ENCODE measurements around the gene PIGN. TPM values are rescaled to one million over a fixed set of nuclear protein-coding genes. Genes with fewer than 3 reads are reported as not detected.

PIGN gene
- total RNA-seq, 2 experiments from 2014 or later = 9.6 to 11.7 TPM

DNA sequence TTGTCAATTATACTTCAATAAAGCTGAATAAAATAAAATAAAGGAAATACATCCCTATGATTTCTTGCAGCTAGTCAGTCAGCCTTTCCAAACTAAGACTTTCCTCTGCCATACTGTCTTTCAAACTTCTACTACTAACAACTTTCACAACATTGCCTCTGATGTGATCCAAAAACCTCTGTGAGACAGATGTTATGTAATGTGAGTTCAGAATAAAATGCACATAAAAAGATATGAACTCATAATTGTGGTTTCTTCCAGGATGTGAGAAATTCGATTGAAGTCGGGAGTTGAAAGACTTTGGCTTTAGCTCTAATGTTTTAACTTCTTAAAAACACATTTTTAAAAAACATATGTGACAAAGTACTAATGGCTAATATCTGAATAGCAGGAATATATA lies 98.7 kb downstream of the PIGN start:
- intact Hi-C loops (cut with DNase I, micrococcal nuclease) = no loop called here
- Histone ChIP-seq H3K27ac (ENCODE audit: low read depth in 1 of 2, low read length in 2 of 2) (no peak overlapping the region), H3K27me3 (ENCODE audit: control insufficient read depth in 1 of 2, insufficient read depth in 2 of 2, low read length in 2 of 2) (no peaks in the 10 kb centered on the region), H3K4me3 (ENCODE audit: low read length) (no peak overlapping the region), H3K9me3 (ENCODE audit: control insufficient read depth in 1 of 2, insufficient read depth in 1 of 2, low read length in 2 of 2) (no peaks in the 10 kb centered on the region), H3K4me1 (ENCODE audit: insufficient read depth, low read length) (no peaks in the 10 kb centered on the region), H3K36me3 (ENCODE audit: insufficient read depth, low read length) (peaks cover 2% of the 10 kb centered on the region)
- ATAC-seq (ENCODE audit: poor library complexity) (peak; percentile 86), DNase-seq (peak in 3 of 14 experiments; percentile 53 to 56 (median 55))
- CTCF ChIA-PET = no interaction called here
- Mint-ChIP-seq H3K27ac (peak overlapping the region; percentile 2), H3K4me1 (ENCODE audit: low read depth) (peaks cover 41% of the 10 kb centered on the region), H3K36me3 (ENCODE audit: low read depth) (peaks cover 13% of the 10 kb centered on the region), H3K4me3 (peak overlapping the region; percentile 21), H3K27me3 (no peaks in the 10 kb centered on the region), H3K9me3 (no peaks in the 10 kb centered on the region)
- POLR2A ChIA-PET = interaction anchor here (0.8 kb wide), 2 partner anchors 146 to 534 kb away, joined by 3 read pairs; no protein-coding TSS in a partner anchor
- TF ChIP-seq, protein P1, sequence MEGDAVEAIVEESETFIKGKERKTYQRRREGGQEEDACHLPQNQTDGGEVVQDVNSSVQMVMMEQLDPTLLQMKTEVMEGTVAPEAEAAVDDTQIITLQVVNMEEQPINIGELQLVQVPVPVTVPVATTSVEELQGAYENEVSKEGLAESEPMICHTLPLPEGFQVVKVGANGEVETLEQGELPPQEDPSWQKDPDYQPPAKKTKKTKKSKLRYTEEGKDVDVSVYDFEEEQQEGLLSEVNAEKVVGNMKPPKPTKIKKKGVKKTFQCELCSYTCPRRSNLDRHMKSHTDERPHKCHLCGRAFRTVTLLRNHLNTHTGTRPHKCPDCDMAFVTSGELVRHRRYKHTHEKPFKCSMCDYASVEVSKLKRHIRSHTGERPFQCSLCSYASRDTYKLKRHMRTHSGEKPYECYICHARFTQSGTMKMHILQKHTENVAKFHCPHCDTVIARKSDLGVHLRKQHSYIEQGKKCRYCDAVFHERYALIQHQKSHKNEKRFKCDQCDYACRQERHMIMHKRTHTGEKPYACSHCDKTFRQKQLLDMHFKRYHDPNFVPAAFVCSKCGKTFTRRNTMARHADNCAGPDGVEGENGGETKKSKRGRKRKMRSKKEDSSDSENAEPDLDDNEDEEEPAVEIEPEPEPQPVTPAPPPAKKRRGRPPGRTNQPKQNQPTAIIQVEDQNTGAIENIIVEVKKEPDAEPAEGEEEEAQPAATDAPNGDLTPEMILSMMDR (IDR thresholded peaks at IDR 0.05) = no peak

DNA sequence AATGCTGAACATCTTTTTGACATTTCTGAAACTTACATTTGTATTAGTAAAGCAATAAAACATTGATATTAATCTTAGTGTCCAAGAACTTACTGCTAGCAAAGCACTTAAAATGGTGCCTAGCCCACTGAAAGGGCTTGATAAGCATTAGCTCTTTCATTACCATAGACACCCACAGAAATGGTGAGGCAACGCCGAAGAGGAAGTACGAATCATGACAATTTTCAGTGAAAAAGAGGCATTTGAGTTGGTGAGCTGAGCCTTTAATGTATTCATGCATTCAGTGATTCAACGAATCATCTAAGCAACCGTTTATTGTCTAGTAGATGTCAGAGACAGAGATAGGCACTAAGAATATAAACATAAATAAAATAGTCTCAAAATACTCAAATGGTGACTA lies 101.1 kb downstream of the PIGN start:
- peaks cover 13% of the 10 kb centered on the region for H3K36me3 Mint-ChIP-seq (ENCODE audit: low read depth)
- H3K4me1 ChIP-seq (ENCODE audit: insufficient read depth, low read length) = no peaks in the 10 kb centered on the region
- no peak overlapping the region for H3K27ac Mint-ChIP-seq
- no peak overlapping the region for H3K4me3 Mint-ChIP-seq
- H3K27ac ChIP-seq (ENCODE audit: low read depth in 1 of 2, low read length in 2 of 2) = no peak overlapping the region
- no peak overlapping the region for H3K4me3 ChIP-seq (ENCODE audit: low read length)
- no peaks in the 10 kb centered on the region for H3K9me3 Mint-ChIP-seq
- POLR2A ChIA-PET = no interaction called here
- intact Hi-C loops (cut with DNase I, micrococcal nuclease) = no loop called here
- H3K27me3 ChIP-seq (ENCODE audit: control insufficient read depth in 1 of 2, insufficient read depth in 2 of 2, low read length in 2 of 2) = no peaks in the 10 kb centered on the region
- ATAC-seq (ENCODE audit: poor library complexity) (no peak), DNase-seq (no peak)
- no peaks in the 10 kb centered on the region for H3K9me3 ChIP-seq (ENCODE audit: control insufficient read depth in 1 of 2, insufficient read depth in 1 of 2, low read length in 2 of 2)
- CTCF ChIA-PET = no interaction called here
- TF ChIP-seq, protein P1 (IDR thresholded peaks at IDR 0.05) = no peak
- peaks cover 37% of the 10 kb centered on the region for H3K4me1 Mint-ChIP-seq (ENCODE audit: low read depth)
- H3K36me3 ChIP-seq (ENCODE audit: insufficient read depth, low read length) = peaks cover 2% of the 10 kb centered on the region
- H3K27me3 Mint-ChIP-seq = no peaks in the 10 kb centered on the region

DNA sequence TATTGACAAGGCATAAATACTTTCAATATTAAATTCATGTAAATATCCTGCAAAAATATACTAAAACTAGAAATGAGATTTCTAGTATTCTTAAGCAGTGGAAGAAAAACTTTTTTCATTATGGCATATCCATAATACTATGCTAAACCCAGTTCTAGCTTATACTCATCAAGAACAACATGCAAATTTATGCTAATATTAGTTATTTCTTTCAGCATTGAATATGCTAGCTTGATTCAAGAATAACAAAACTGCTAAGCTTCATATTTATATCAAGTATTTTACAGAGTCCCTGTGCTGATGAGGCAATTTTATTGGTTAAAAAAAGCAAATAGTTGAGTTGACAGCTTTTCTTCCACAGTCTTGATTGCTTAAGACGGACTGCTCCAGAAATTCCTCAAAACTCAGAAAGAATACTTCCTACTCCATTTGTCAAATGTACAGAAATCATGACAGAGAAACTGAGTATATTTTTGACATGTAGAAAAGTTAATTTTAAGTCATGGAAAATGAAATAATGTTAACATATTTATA lies 105.0 kb downstream of the PIGN start:
- H3K4me3 Mint-ChIP-seq = no peak overlapping the region
- H3K36me3 Mint-ChIP-seq (ENCODE audit: low read depth) = peaks cover 14% of the 10 kb centered on the region
- Histone ChIP-seq H3K4me1 (ENCODE audit: insufficient read depth, low read length) (no peaks in the 10 kb centered on the region), H3K4me3 (ENCODE audit: low read length) (no peak overlapping the region), H3K27ac (ENCODE audit: low read depth in 1 of 2, low read length in 2 of 2) (no peak overlapping the region), H3K27me3 (ENCODE audit: control insufficient read depth in 1 of 2, insufficient read depth in 2 of 2, low read length in 2 of 2) (no peaks in the 10 kb centered on the region), H3K36me3 (ENCODE audit: insufficient read depth, low read length) (peaks cover 2% of the 10 kb centered on the region), H3K9me3 (ENCODE audit: control insufficient read depth in 1 of 2, insufficient read depth in 1 of 2, low read length in 2 of 2) (no peaks in the 10 kb centered on the region)
- ATAC-seq (ENCODE audit: poor library complexity) (no peak), DNase-seq (no peak)
- H3K9me3 Mint-ChIP-seq = no peaks in the 10 kb centered on the region
- TF ChIP-seq, protein P1 (IDR thresholded peaks at IDR 0.05) = no peak
- H3K4me1 Mint-ChIP-seq (ENCODE audit: low read depth) = peaks cover 12% of the 10 kb centered on the region
- H3K27me3 Mint-ChIP-seq = no peaks in the 10 kb centered on the region
- POLR2A ChIA-PET = no interaction called here
- CTCF ChIA-PET = no interaction called here
- H3K27ac Mint-ChIP-seq = no peak overlapping the region
- intact Hi-C loops (cut with DNase I, micrococcal nuclease) = no loop called here
